ENCODE results near the gene FAM90A26.
A peak's percentile ranks its signal among the peaks of the same experiment; 100 is the strongest.
"Not testable (repeated sequence)": the region's sequence is repeated elsewhere in the genome, so short reads cannot be mapped to it uniquely, and the experiment has no call there.

Gene FAM90A26

GRCh38 chr4:9151809-9152179, 18.4 kb upstream of the FAM90A26 start:
- H3K9me3 ChIP-seq (ENCODE audit: control insufficient read depth, insufficient read depth, low read length); H3K4me1 ChIP-seq (ENCODE audit: insufficient read depth, low read length); H3K36me3 ChIP-seq (ENCODE audit: insufficient read depth, low read length): not testable (repeated sequence)
- H3K9ac ChIP-seq (ENCODE audit: low read depth, low read length): peak overlapping the region; percentile 93

- H3K9ac ChIP-seq (ENCODE audit: low read depth, low read length): peak overlapping the region; percentile 93
- H3K36me3 ChIP-seq (ENCODE audit: insufficient read depth, low read length): not testable (repeated sequence)
Measured at GRCh38 chr4:9152180-9153007, 17.8 kb upstream of the FAM90A26 start.

GRCh38 chr4:9153008-9153570, 17.1 kb upstream of the FAM90A26 start:
- not testable (repeated sequence) for H3K4me1 ChIP-seq (ENCODE audit: insufficient read depth, low read length); H3K36me3 ChIP-seq (ENCODE audit: insufficient read depth, low read length); H3K9me3 ChIP-seq (ENCODE audit: control insufficient read depth, insufficient read depth, low read length)
- H3K9ac ChIP-seq (ENCODE audit: low read depth, low read length): peak overlapping the region; percentile 56

More at GRCh38 chr4:9152180-9153007, 17.8 kb upstream of the FAM90A26 start:
- not testable (repeated sequence) for H3K9me3 ChIP-seq (ENCODE audit: control insufficient read depth, insufficient read depth, low read length); H3K4me1 ChIP-seq (ENCODE audit: insufficient read depth, low read length)

GRCh38 chr4:9153571-9154157, 16.5 kb upstream of the FAM90A26 start:
- not testable (repeated sequence) for H3K9me3 ChIP-seq (ENCODE audit: control insufficient read depth, insufficient read depth, low read length); H3K4me1 ChIP-seq (ENCODE audit: insufficient read depth, low read length); H3K36me3 ChIP-seq (ENCODE audit: insufficient read depth, low read length)
- H3K9ac ChIP-seq (ENCODE audit: low read depth, low read length): peak overlapping the region; percentile 56

- not testable (repeated sequence) for H3K9ac ChIP-seq (ENCODE audit: low read depth, low read length); H3K4me1 ChIP-seq (ENCODE audit: insufficient read depth, low read length); H3K36me3 ChIP-seq (ENCODE audit: insufficient read depth, low read length); H3K9me3 ChIP-seq (ENCODE audit: control insufficient read depth, insufficient read depth, low read length)
Measured at GRCh38 chr4:9155101-9155886, 14.9 kb upstream of the FAM90A26 start.

- H3K36me3 ChIP-seq (ENCODE audit: insufficient read depth, low read length); H3K9me3 ChIP-seq (ENCODE audit: control insufficient read depth, insufficient read depth, low read length); H3K4me1 ChIP-seq (ENCODE audit: insufficient read depth, low read length); H3K9ac ChIP-seq (ENCODE audit: low read depth, low read length): not testable (repeated sequence)
Measured at GRCh38 chr4:9158392-9158791, 11.8 kb upstream of the FAM90A26 start.

GRCh38 chr4:9160046-9160445, 10.2 kb upstream of the FAM90A26 start:
- not testable (repeated sequence) for H3K4me1 ChIP-seq (ENCODE audit: insufficient read depth, low read length); H3K36me3 ChIP-seq (ENCODE audit: insufficient read depth, low read length); H3K9me3 ChIP-seq (ENCODE audit: control insufficient read depth, insufficient read depth, low read length); H3K9ac ChIP-seq (ENCODE audit: low read depth, low read length)

GRCh38 chr4:9165990-9166389, 4.2 kb upstream of the FAM90A26 start:
- H3K9me3 ChIP-seq (ENCODE audit: control insufficient read depth, insufficient read depth, low read length); H3K4me1 ChIP-seq (ENCODE audit: insufficient read depth, low read length); H3K36me3 ChIP-seq (ENCODE audit: insufficient read depth, low read length); H3K9ac ChIP-seq (ENCODE audit: low read depth, low read length): not testable (repeated sequence)

- not testable (repeated sequence) for H3K4me1 ChIP-seq (ENCODE audit: insufficient read depth, low read length); H3K9ac ChIP-seq (ENCODE audit: low read depth, low read length); H3K36me3 ChIP-seq (ENCODE audit: insufficient read depth, low read length); H3K9me3 ChIP-seq (ENCODE audit: control insufficient read depth, insufficient read depth, low read length)
Measured at GRCh38 chr4:9210357-9210756, 40.1 kb downstream of the FAM90A26 start, which contains the start of gene USP17L10. Gene USP17L10 (plus strand): TSS chr4:9210657. CDS start chr4:9210657, 0 bp downstream.

GRCh38 chr4:9214701-9215100, 44.5 kb downstream of the FAM90A26 start:
- H3K9me3 ChIP-seq (ENCODE audit: control insufficient read depth, insufficient read depth, low read length); H3K36me3 ChIP-seq (ENCODE audit: insufficient read depth, low read length); H3K4me1 ChIP-seq (ENCODE audit: insufficient read depth, low read length); H3K9ac ChIP-seq (ENCODE audit: low read depth, low read length): not testable (repeated sequence)

- not testable (repeated sequence) for H3K36me3 ChIP-seq (ENCODE audit: insufficient read depth, low read length); H3K9ac ChIP-seq (ENCODE audit: low read depth, low read length); H3K9me3 ChIP-seq (ENCODE audit: control insufficient read depth, insufficient read depth, low read length); H3K4me1 ChIP-seq (ENCODE audit: insufficient read depth, low read length)
Measured at GRCh38 chr4:9215105-9215504, 44.9 kb downstream of the FAM90A26 start, which contains the start of gene USP17L11. Gene USP17L11 (plus strand): TSS chr4:9215405. CDS start chr4:9215405, 0 bp downstream.

- H3K36me3 ChIP-seq (ENCODE audit: insufficient read depth, low read length); H3K9ac ChIP-seq (ENCODE audit: low read depth, low read length); H3K9me3 ChIP-seq (ENCODE audit: control insufficient read depth, insufficient read depth, low read length); H3K4me1 ChIP-seq (ENCODE audit: insufficient read depth, low read length): not testable (repeated sequence)
Measured at GRCh38 chr4:9219852-9220251, 49.6 kb downstream of the FAM90A26 start, which contains the start of gene USP17L12. Gene USP17L12 (plus strand): TSS chr4:9220152. CDS start chr4:9220152, 0 bp downstream.

- H3K36me3 ChIP-seq (ENCODE audit: insufficient read depth, low read length); H3K9ac ChIP-seq (ENCODE audit: low read depth, low read length); H3K4me1 ChIP-seq (ENCODE audit: insufficient read depth, low read length); H3K9me3 ChIP-seq (ENCODE audit: control insufficient read depth, insufficient read depth, low read length): not testable (repeated sequence)
Measured at GRCh38 chr4:9224596-9224995, 54.4 kb downstream of the FAM90A26 start, which contains the start of gene USP17L13. Gene USP17L13 (plus strand): TSS chr4:9224896. CDS start chr4:9224896, 0 bp downstream.
